ENCODE data around the gene HIGD1C.

The HIGD1C gene

GRCh38 chr12:50916292-50916691, 36.1 kb upstream of the HIGD1C start:
- no peak overlapping the region for H3K9ac ChIP-seq (ENCODE audit: low read length)
- H2AFZ ChIP-seq (ENCODE audit: low read depth, low read length, severe bottlenecking), result no peak overlapping the region
- no peaks in the 10 kb centered on the region for H3F3A ChIP-seq (ENCODE audit: insufficient read depth)
- H3K4me3 ChIP-seq (ENCODE audit: insufficient read depth, low read length, poor library complexity, severe bottlenecking), result no peak overlapping the region
- no peaks in the 10 kb centered on the region for H3K79me2 ChIP-seq (ENCODE audit: insufficient read depth, low read length)
- H3K9me2 ChIP-seq (replicated peaks; ENCODE audit: insufficient read depth, low read length), result no peaks in the 10 kb centered on the region
- H3K27ac ChIP-seq (ENCODE audit: low read depth, low read length), result no peak overlapping the region
- H3K4me2 ChIP-seq (ENCODE audit: low read depth, low read length, poor library complexity, severe bottlenecking), result no peak overlapping the region
- no peaks in the 10 kb centered on the region for H3K36me3 ChIP-seq (ENCODE audit: low read length)
- no peaks in the 10 kb centered on the region for H3K27me3 ChIP-seq (ENCODE audit: low read length)
- no peaks in the 10 kb centered on the region for H4K20me1 ChIP-seq (ENCODE audit: low read depth, low read length)
- H3K9me3 ChIP-seq (ENCODE audit: insufficient read depth, low read length), result peaks cover 12% of the 10 kb centered on the region; the same call in 1 of the 2 replicates
- no peak for TF ChIP-seq EZH2phosphoT487 (conservative IDR thresholded peaks at IDR 0.05; ENCODE audit: low read length)
- TF ChIP-seq CTCF (IDR thresholded peaks at IDR 0.05; ENCODE audit: insufficient read depth, low read length, poor library complexity, severe bottlenecking), result no peak

- Histone ChIP-seq H3K79me2 (ENCODE audit: insufficient read depth, low read length) (no peaks in the 10 kb centered on the region), H3K9me2 (replicated peaks; ENCODE audit: insufficient read depth, low read length) (no peaks in the 10 kb centered on the region), H3K4me2 (ENCODE audit: low read depth, low read length, poor library complexity, severe bottlenecking) (no peak overlapping the region), H4K20me1 (ENCODE audit: low read depth, low read length) (no peaks in the 10 kb centered on the region), H3K4me3 (ENCODE audit: insufficient read depth, low read length, poor library complexity, severe bottlenecking) (no peak overlapping the region), H3K27me3 (ENCODE audit: low read length) (no peaks in the 10 kb centered on the region), H3F3A (ENCODE audit: insufficient read depth) (peaks cover 17% of the 10 kb centered on the region), H3K36me3 (ENCODE audit: low read length) (no peaks in the 10 kb centered on the region), H2AFZ (ENCODE audit: low read depth, low read length, severe bottlenecking) (no peak overlapping the region), H3K9me3 (ENCODE audit: insufficient read depth, low read length) (peaks cover 4% of the 10 kb centered on the region; the same call in 1 of the 2 replicates), H3K9ac (ENCODE audit: low read length) (no peak overlapping the region), H3K27ac (ENCODE audit: low read depth, low read length) (no peak overlapping the region)
- TF ChIP-seq EZH2phosphoT487 (conservative IDR thresholded peaks at IDR 0.05; ENCODE audit: low read length) (no peak), CTCF (IDR thresholded peaks at IDR 0.05; ENCODE audit: insufficient read depth, low read length, poor library complexity, severe bottlenecking) (no peak)
Observed at GRCh38 chr12:50918584-50919316, 33.6 kb upstream of the HIGD1C start.

- H3K9ac ChIP-seq (ENCODE audit: low read length), result peak overlapping the region; percentile 64
- peak overlapping the region; percentile 42 for H3K4me3 ChIP-seq (ENCODE audit: insufficient read depth, low read length, poor library complexity, severe bottlenecking)
- H3K9me3 ChIP-seq (ENCODE audit: insufficient read depth, low read length), result no peaks in the 10 kb centered on the region
- H3K36me3 ChIP-seq (ENCODE audit: low read length), result no peaks in the 10 kb centered on the region
- no peaks in the 10 kb centered on the region for H3K9me2 ChIP-seq (replicated peaks; ENCODE audit: insufficient read depth, low read length)
- no peaks in the 10 kb centered on the region for H3K27me3 ChIP-seq (ENCODE audit: low read length)
- TF ChIP-seq EZH2phosphoT487 (conservative IDR thresholded peaks at IDR 0.05; ENCODE audit: low read length) (no peak), CTCF (IDR thresholded peaks at IDR 0.05; ENCODE audit: insufficient read depth, low read length, poor library complexity, severe bottlenecking) (no peak)
- H3K4me2 ChIP-seq (ENCODE audit: low read depth, low read length, poor library complexity, severe bottlenecking), result peak overlapping the region; percentile 99
- no peaks in the 10 kb centered on the region for H4K20me1 ChIP-seq (ENCODE audit: low read depth, low read length)
- peak overlapping the region; percentile 97 for H2AFZ ChIP-seq (ENCODE audit: low read depth, low read length, severe bottlenecking)
- H3K27ac ChIP-seq (ENCODE audit: low read depth, low read length), result peak overlapping the region; percentile 100
- H3K79me2 ChIP-seq (ENCODE audit: insufficient read depth, low read length), result peaks cover 26% of the 10 kb centered on the region
- H3F3A ChIP-seq (ENCODE audit: insufficient read depth), result peaks cover 53% of the 10 kb centered on the region
Observed at GRCh38 chr12:50922820-50923219, 29.5 kb upstream of the HIGD1C start.

All from SU-DHL-6 (cell line).